Brain pericyte (primary cell): Measurements from ENCODE around the gene PRODH2.
"Not testable (repeated sequence)": the region's sequence is repeated elsewhere in the genome, so short reads cannot be mapped to it uniquely, and the experiment has no call there.

ENCODE experiments used
- DNase-seq: peaks from one replicate; pipeline ENCODE4 v3.0.0-alpha.2; 2012; ENCODE audit warnings: low read depth, low spot score

The PRODH2 gene

GRCh38 chr19:35781650-35782049, 31.0 kb downstream of the PRODH2 start:
- DNase-seq, result no peak

GRCh38 chr19:35780717-35781116, 31.9 kb downstream of the PRODH2 start:
- no peak for DNase-seq

GRCh38 chr19:35780058-35780457, 32.6 kb downstream of the PRODH2 start:
- DNase-seq, result no peak

GRCh38 chr19:35779033-35779432, 33.6 kb downstream of the PRODH2 start:
- DNase-seq, result no peak

GRCh38 chr19:35777961-35778360, 34.7 kb downstream of the PRODH2 start:
- no peak for DNase-seq

- DNase-seq, result no peak
Observed at GRCh38 chr19:35777086-35777841, 35.4 kb downstream of the PRODH2 start.

GRCh38 chr19:35776102-35776788, 36.4 kb downstream of the PRODH2 start:
- DNase-seq, result no peak

GRCh38 chr19:35775298-35776101, 37.1 kb downstream of the PRODH2 start, which contains the start of gene ARHGAP33:
ARHGAP33 (plus strand) TSS chr19:35775564; CDS start chr19:35775659, 95 bp downstream.
- DNase-seq, result peak; percentile 83

GRCh38 chr19:35775046-35775297, 37.7 kb downstream of the PRODH2 start:
- DNase-seq, result no peak

- DNase-seq, result no peak
Observed at GRCh38 chr19:35774274-35775045, 38.2 kb downstream of the PRODH2 start.

- DNase-seq, result no peak
Observed at GRCh38 chr19:35773020-35773806, 39.4 kb downstream of the PRODH2 start.

GRCh38 chr19:35772362-35772761, 40.3 kb downstream of the PRODH2 start:
- DNase-seq, result not testable (repeated sequence)

GRCh38 chr19:35768082-35768421, 44.6 kb downstream of the PRODH2 start:
- no peak for DNase-seq

- DNase-seq, result no peak
Observed at GRCh38 chr19:35767288-35768081, 45.2 kb downstream of the PRODH2 start.

- no peak for DNase-seq
Observed at GRCh38 chr19:35766571-35767104, 46.0 kb downstream of the PRODH2 start.

GRCh38 chr19:35764432-35765315, 48.0 kb downstream of the PRODH2 start:
- no peak for DNase-seq

- no peak for DNase-seq
Observed at GRCh38 chr19:35760711-35761349, 51.8 kb downstream of the PRODH2 start.

GRCh38 chr19:35759697-35760096, 52.9 kb downstream of the PRODH2 start:
- DNase-seq, result no peak
